ENCODE data around the gene CLIC3. TPM values are rescaled to one million over a fixed set of nuclear protein-coding genes. Genes with fewer than 3 reads are reported as not detected.
A peak's percentile ranks its signal among the peaks of the same experiment; 100 is the strongest.

CLIC3 gene
- polyA plus RNA-seq, 10 donors: 0.28 to 4.7 (median 0.54) TPM; not detected in 2

GRCh38 chr9:136968333-136969127, 27.8 kb downstream of the CLIC3 start:
- no peak for DNase-seq

DNA sequence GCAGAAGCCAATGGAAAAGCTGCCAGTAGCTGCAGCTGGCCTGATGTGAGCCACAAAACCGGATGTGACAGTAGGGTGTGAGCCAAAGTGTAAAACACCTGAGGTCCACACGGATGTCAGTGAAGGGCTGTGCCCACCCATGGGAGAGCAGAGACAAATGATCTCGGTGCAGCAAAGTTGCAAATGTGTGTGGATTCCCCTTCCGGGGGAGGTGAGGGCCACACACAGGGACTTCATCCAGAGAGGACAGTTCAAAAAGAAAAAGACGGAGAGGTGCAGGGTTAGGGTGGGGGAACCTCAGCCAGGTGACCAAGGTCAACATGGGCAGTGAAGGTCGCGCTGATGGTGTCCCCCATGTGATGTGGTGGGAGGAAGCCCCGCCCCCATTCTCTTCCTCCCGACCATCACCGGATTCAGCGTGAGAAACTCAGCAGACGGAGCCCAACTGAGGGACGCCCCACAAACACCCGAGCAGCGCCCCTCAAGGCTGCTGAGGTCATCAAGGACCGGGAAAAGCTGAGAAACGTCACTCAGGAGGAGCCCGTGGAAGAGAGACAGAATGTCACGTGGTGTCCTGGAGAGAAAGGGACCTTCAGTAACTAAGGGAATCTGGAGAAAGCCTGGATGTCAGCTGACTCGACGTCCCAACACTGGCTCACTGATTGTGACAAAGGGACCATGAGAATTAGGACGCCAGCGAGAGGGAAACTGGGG, 30.4 kb downstream of the CLIC3 start:
- DNase-seq: peak in 1 of 3 donors; percentile 52

- DNase-seq: no peak
These were observed 31.4 kb downstream of the CLIC3 start for GRCh38 chr9:136964833-136965422.

DNA sequence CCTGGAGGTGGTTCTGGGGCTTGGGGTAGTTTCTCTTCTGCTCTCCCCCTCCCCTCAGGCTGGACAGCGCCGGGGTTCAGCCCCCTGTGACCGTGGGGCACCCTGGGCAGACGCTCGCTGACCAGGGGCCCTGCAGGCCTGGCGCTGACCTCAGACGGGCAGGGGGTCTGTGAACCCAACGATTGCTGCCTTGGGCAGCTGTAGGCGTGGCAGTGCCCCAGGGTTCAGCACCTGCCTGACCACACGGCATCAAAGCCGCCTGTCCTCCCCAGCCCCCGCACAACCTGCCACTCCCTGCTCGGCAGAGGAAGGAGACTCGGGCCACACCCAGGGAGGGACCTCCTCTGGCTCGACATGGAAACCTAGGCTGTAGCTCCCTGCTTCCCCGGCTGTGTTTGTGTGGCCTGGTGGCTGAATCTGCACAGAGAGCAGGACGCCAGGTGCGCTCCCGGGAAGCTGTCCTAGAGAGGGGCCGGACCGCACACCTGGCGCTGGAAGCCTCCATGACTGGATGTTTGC, 32.1 kb downstream of the CLIC3 start:
- DNase-seq: no peak

DNA sequence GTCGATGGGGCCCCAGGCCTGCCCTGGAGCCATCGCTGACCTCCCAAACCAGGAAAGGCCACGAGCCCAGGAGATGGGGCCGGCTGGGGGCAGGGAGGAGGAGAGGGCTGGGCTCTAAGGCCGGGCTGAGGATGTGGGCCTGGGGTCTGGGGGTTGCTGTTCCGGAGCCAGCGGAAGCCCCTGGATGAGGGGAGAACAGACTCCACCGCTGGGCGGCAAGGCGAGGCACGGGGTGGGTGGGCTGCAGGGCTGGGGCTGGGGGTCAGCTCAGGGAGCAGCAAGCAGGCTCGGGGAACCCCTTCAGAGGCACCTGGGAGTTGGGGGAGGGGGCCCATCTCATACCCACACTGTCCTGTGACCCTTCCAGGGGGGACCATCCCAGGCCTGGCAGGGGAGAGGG, 32.6 kb downstream of the CLIC3 start:
- DNase-seq: no peak

DNA sequence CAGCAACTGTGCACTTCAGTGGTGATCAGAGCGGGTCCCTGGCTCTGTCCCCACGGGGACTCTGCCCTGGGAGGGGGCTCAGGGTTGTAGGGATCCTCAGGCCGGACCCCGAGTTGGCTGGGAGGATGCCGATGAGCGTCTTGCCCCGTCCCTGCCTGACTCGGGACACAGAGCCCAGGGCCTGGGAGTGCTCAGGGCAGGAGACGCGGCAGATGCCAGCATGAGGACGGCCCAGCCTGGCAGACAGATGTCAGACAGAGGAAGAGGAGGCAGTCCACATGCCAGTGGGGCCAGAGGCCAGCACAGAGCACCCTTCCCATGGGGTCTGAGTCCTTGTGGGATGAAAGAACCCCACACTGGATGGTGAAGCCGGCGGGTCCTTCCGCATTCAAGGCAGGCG, 33.0 kb downstream of the CLIC3 start:
- DNase-seq: no peak

DNA sequence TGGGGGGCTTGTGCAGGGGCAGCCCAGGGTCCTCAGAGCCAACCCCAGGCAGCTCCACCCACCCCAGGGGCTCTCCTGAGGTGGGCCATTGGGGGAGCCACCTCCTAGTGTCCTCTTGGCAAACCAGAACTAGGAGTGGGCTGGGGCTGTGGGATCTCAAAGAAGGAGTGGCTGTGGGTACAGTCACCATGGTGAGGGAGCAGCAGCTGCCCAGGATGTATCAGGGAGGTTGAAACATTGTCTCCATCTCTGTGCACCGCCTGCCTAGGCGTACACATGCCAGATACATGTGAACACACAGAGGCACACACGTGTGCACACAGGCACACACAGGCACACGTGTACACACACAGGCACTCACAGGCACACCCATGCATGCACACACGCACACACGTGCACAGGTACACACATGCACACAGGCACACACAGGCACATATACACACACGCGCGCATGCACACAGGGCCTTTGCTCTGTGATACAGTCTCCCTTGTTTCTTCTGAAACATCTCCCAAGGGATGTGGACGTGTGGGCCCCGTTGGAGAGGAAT, 33.6 kb downstream of the CLIC3 start:
- DNase-seq: no peak

DNA sequence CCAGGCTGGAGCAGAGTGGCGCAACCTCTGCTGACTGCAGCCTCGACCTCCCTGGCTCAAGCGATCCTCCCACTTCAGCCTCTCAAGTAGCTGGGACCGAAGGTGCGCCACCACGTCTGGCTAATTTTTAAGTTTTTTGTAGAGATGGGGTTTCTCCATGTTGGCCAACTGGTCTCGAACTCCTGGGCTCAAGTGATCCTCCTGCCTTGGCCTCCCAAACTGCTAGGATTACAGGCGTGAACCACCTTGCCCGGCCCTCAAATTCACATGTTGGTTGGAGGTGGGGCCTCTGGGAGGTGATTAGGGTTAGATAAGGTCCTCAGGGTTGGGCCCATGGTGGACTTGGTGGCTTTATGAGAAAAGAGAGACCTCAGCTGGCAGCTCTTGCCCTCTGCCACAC, 34.2 kb downstream of the CLIC3 start:
- DNase-seq: no peak

- peak in 1 of 3 donors; percentile 78 for DNase-seq
These were observed 34.9 kb downstream of the CLIC3 start for GRCh38 chr9:136961279-136962065.

- DNase-seq: no peak
These were observed 35.5 kb downstream of the CLIC3 start for GRCh38 chr9:136960938-136961275.

GRCh38 chr9:136960212-136960937, 36.0 kb downstream of the CLIC3 start:
- DNase-seq: no peak

GRCh38 chr9:136958898-136959850, 37.2 kb downstream of the CLIC3 start:
- no peak for DNase-seq

DNA sequence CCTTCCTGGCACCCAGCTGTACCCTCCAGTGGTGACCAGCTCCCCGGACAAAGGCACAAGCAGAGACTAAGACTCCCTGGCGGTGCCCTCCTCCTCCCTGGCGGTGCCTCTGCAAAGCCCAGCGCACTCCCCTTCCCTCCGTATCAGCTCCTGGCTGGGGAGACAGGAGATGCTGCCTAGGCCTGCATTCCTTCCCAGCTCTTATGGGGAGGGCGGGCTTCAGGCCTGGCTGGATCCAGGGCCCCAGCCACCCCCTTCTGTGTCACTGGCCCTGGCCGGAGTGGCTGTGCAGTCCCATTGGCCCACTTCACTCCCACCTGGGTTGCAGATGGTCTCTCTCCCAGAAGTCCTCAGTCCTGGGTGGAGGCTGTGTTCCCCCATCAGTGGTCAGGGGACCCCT, 37.9 kb downstream of the CLIC3 start:
- no peak for DNase-seq

- DNase-seq: no peak
These were observed 38.5 kb downstream of the CLIC3 start for GRCh38 chr9:136957901-136958300.

DNA sequence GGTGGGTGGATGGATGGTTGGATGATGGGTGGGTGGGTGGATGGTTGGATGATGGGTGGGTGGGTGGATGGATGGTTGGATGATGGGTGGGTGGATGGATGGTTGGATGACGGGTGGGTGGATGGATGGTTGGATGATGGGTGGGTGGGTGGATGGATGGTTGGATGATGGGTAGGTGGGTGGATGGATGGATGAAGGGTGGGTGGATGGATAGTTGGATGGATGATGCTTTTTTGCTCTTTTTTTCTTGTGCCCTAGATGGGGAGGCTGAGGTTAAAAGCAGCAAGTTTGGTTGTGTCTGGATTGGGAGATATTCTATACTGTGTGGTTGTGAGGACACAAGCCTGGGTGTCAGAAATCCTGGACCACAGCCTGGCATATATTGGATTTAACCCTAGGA, 38.9 kb downstream of the CLIC3 start:
- no peak for DNase-seq

DNA sequence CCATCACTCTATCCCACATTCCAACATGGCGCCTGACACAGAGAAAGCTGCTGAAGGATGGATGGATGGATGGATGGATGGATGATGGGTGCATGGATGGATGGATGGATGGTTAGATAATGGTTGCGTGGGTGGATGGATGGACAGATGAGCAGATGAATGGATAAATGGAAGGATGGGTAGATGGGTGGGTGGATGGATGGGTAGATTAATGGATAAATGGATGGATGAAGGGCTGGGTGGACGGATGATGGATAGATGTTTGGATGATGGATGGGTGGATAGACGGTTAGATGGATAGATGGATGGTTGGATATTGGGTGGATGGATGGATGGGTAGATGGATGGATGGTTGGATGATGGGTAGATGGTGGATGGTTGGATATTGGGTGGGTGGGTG, 39.8 kb downstream of the CLIC3 start:
- no peak for DNase-seq

DNA sequence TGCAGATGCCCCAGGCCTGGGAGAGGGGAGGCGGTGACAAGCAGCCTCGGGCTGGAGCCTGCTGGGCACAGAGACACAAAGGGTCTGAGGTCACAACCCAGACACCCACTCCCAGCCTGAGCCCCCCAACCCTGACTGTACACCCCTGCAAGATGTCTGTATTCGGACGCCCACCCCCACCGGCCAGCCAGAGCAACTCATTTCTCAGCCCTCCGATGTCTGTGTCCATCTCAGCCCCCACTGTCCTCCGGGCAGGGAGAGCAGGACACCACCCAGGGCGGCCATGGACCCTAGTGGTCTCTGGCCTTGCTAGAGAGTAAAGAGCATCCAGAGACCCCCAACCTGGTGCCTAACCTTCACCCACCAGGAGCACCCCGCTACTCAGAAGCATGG, 40.4 kb downstream of the CLIC3 start:
- DNase-seq: no peak

GRCh38 chr9:136955202-136955942, 41.0 kb downstream of the CLIC3 start:
- DNase-seq: no peak

Data from muscle of back (tissue), 11 donors.